ENCODE measurements around the gene ADCK1.

ADCK1 gene

GRCh38 chr14:77844802-77845201, 44.9 kb downstream of the ADCK1 start:
- TF ChIP-seq CEBPB (IDR thresholded peaks at IDR 0.05), result no peak
- no peak for TF ChIP-seq FOXM1 (IDR thresholded peaks at IDR 0.05; ENCODE audit: borderline replicate concordance, low read depth)
- TF ChIP-seq EGR1 (IDR thresholded peaks at IDR 0.05), result no peak
- TF ChIP-seq, protein P1, sequence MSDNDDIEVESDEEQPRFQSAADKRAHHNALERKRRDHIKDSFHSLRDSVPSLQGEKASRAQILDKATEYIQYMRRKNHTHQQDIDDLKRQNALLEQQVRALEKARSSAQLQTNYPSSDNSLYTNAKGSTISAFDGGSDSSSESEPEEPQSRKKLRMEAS (IDR thresholded peaks at IDR 0.05), result no peak
- no peak for TF ChIP-seq TEAD4 (IDR thresholded peaks at IDR 0.05)
- TF ChIP-seq EP300 (IDR thresholded peaks at IDR 0.05; ENCODE audit: borderline replicate concordance), result no peak
- no peak for TF ChIP-seq NFIC (IDR thresholded peaks at IDR 0.05)
- TF ChIP-seq USF1 (IDR thresholded peaks at IDR 0.05), result no peak
- TF ChIP-seq REST (IDR thresholded peaks at IDR 0.05; ENCODE audit: low read depth), result no peak
- TF ChIP-seq YY1 (IDR thresholded peaks at IDR 0.05; ENCODE audit: low read depth), result no peak
- TF ChIP-seq TAF1 (IDR thresholded peaks at IDR 0.05; ENCODE audit: low read depth), result no peak
- TF ChIP-seq CREB1 (IDR thresholded peaks at IDR 0.05; ENCODE audit: low read depth), result no peak
- no peak for TF ChIP-seq RAD21 (IDR thresholded peaks at IDR 0.05; ENCODE audit: low read depth)
- TF ChIP-seq TCF12 (IDR thresholded peaks at IDR 0.05; ENCODE audit: low read depth), result no peak
- TF ChIP-seq ZBTB7A (IDR thresholded peaks at IDR 0.05; ENCODE audit: low read depth), result no peak

GRCh38 chr14:77848031-77848430, 48.1 kb downstream of the ADCK1 start:
- TF ChIP-seq USF1 (IDR thresholded peaks at IDR 0.05) (no peak), CREB1 (IDR thresholded peaks at IDR 0.05; ENCODE audit: low read depth) (no peak), EGR1 (IDR thresholded peaks at IDR 0.05) (no peak), RAD21 (IDR thresholded peaks at IDR 0.05; ENCODE audit: low read depth) (no peak), CEBPB (IDR thresholded peaks at IDR 0.05) (no peak), EP300 (IDR thresholded peaks at IDR 0.05; ENCODE audit: borderline replicate concordance) (no peak), TCF12 (IDR thresholded peaks at IDR 0.05; ENCODE audit: low read depth) (no peak), TEAD4 (IDR thresholded peaks at IDR 0.05) (no peak), TAF1 (IDR thresholded peaks at IDR 0.05; ENCODE audit: low read depth) (no peak), YY1 (IDR thresholded peaks at IDR 0.05; ENCODE audit: low read depth) (no peak), NFIC (IDR thresholded peaks at IDR 0.05) (no peak), REST (IDR thresholded peaks at IDR 0.05; ENCODE audit: low read depth) (no peak), ZBTB7A (IDR thresholded peaks at IDR 0.05; ENCODE audit: low read depth) (no peak), FOXM1 (IDR thresholded peaks at IDR 0.05; ENCODE audit: borderline replicate concordance, low read depth) (no peak)
- TF ChIP-seq, protein P1 (IDR thresholded peaks at IDR 0.05), result no peak

GRCh38 chr14:77849711-77850110, 49.8 kb downstream of the ADCK1 start:
- TF ChIP-seq EP300 (IDR thresholded peaks at IDR 0.05; ENCODE audit: borderline replicate concordance) (no peak), ZBTB7A (IDR thresholded peaks at IDR 0.05; ENCODE audit: low read depth) (no peak), RAD21 (IDR thresholded peaks at IDR 0.05; ENCODE audit: low read depth) (no peak), NFIC (IDR thresholded peaks at IDR 0.05) (no peak), CEBPB (IDR thresholded peaks at IDR 0.05) (no peak), YY1 (IDR thresholded peaks at IDR 0.05; ENCODE audit: low read depth) (no peak), EGR1 (IDR thresholded peaks at IDR 0.05) (no peak), CREB1 (IDR thresholded peaks at IDR 0.05; ENCODE audit: low read depth) (no peak), FOXM1 (IDR thresholded peaks at IDR 0.05; ENCODE audit: borderline replicate concordance, low read depth) (no peak), REST (IDR thresholded peaks at IDR 0.05; ENCODE audit: low read depth) (no peak), TAF1 (IDR thresholded peaks at IDR 0.05; ENCODE audit: low read depth) (no peak), USF1 (IDR thresholded peaks at IDR 0.05) (no peak), TCF12 (IDR thresholded peaks at IDR 0.05; ENCODE audit: low read depth) (no peak), TEAD4 (IDR thresholded peaks at IDR 0.05) (no peak)
- TF ChIP-seq, protein P1 (IDR thresholded peaks at IDR 0.05), result no peak
